GM19397 (cell line): ENCODE data around the gene ITPK1.
A peak's percentile ranks its signal among the peaks of the same experiment; 100 is the strongest.
"Not testable (repeated sequence)": the region's sequence is repeated elsewhere in the genome, so short reads cannot be mapped to it uniquely, and the experiment has no call there.

ENCODE experiments used
- ATAC-seq: cut with Tn5 transposase; IDR thresholded peaks from one replicate; pipeline ENCODE4 v1.9.1; 2021; ENCODE audit warnings: mild to moderate bottlenecking, moderate library complexity; ENCODE audit not compliant: unreplicated experiment

The ITPK1 gene

DNA sequence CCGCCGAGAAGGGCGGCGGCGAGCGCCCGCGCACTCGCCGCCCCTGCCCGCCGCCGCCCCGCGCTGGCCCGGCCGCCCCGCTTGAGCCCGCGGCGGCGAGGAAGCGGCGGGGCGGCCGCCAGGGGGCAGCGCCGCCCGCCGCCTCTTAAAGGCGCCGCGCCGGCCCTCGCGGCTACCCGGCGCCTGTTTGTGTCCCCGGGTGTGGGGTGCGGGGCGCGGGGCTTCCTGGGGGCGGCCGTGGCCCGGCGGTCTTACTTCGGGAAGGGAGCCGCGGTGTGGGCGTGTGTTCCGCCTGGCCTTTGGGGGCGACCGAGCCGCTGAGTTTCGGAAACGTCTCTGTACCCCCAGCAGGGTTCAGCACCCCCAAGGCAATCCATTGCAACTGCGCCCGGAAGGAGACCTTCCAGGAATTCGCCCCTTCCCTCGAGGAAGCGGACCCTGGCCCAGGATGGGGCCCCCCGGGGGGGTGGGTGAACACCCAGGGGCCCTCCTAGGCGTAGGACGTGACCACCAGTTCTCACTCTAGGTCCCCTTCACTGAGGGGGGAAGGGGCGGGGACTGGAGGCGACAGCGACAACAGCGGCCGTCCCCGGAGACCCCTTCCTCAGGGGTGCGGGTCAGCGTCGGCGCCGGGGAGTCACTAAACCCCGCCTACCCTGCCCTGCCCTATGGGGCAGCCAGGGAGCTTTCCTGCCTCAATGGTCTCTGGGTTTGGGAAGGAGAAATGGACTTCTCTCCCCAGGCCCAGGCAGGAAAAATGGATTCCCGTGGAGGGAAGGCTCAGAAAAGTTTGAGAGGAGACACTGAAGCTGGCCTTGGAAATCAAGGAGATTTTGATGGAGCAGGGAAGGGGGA is at the start of gene ITPK1:
Gene ITPK1, minus strand, starts transcription at position 105 of the 855 bp plus-strand sequence. CDS start 762 bp downstream, outside the sequence.
- ATAC-seq, result peak; percentile 54

DNA sequence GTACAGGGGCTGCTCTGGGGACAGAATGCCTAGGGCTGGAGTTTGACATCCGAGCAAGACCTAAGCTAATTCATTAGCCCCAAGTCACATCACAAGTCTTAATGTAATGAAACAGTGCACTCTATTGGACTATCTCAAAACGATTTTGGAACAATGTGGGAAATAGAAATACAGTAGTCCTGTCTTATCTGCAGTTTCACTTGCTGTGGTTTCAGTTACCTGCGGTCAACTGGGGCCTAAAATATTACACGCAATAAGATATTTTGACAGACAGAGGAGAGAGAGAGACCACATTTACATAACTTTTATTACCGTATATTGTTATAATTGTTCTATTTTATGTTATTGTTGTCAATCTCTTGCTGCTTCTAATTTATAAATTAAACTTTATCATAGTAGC is 47.8 kb upstream of the ITPK1 start:
- no peak for ATAC-seq

DNA sequence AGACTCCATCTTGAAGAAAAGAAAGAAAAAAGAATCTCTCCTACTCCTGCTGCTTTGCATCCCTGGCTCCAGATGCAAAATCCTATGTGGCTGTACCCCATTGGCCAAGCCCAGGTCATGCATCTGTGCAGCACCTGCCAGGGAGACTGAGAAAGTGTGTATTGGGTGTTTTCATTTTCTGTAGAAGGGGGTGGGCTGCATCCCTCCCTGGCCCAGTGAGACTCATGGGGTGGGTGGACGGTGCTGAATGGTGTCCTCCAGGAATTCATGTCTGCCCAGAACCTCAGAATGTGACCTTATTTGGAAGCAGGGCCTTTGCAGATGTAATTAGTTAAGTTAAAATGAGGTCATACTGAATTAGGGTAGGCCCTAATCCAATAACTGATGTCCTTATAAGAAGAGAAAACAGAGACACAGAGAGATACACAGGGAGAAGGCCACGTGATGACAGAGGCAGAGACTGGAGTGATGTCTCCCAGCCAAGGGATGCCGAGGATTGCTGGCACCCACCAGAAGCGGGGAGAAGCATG is 45.8 kb upstream of the ITPK1 start:
- ATAC-seq, result no peak

DNA sequence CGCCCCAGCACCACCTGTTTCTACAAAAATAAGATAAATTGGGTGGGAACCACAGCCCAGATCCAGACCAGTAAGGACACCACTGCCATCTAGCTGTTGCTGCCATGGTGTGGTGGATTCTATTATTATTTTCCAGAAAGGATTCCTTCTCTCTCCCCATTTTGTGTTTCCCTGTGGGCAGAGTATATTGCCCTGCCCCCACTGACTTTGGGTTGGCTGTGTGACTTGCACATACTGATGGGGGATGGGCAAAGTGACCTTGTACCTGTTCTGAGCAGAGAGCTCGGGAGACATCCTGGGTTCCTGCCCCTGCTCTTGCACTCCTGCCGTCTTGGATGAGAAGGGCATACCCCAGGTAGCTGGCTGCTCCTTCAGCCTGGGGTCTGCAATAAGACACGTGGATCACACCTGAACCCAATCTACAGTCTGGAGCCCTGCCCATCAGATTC is 44.7 kb upstream of the ITPK1 start:
- ATAC-seq, result no peak

DNA sequence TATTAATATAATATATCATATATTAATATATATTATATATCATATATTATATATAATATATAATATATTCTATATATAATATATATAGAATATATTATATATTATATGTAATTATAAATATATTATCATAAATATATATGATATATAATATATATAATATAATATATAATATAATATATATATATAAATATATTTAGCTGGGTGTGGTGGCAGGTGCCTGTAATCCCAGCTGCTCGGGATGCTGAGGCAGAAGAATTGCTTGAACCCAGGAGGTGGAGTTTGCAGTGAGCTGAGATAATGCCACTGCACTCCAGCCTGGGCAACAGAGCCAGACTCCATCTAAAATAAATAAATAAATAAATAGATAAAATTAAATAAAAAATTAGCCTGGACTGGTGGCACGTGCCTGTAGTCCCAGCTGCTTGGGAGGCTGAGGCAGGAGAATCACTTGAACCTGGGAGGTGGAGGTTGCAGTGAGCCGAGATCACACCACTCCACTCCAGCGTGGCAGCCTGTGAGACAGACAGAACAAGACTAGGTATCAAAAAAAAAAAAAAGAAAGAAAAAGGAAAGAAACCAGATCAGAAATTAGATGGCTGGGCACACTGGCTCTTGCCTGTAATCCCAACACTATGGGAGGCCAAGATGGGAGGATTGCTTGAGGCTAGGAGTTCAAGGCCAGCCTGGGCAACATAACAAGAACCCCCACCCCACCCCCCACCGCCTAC is 44.1 kb upstream of the ITPK1 start:
- ATAC-seq, result not testable (repeated sequence)

DNA sequence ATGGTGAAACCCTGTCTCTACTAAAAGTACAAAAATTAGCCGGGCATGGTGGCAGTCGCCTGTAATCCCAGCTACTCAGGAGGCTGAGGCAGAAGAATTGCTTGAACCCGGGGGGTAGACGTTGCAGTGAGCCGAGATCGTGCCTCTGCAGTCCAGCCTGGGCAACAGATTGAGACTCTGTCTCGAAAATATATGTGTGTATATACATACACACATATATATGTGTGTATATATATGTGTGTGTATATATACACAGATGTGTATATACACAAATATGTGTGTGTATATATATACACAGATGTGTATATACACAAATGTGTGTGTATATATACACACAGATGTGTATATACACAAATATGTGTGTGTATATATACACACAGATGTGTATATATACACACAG is 42.6 kb upstream of the ITPK1 start:
- ATAC-seq, result not testable (repeated sequence)

DNA sequence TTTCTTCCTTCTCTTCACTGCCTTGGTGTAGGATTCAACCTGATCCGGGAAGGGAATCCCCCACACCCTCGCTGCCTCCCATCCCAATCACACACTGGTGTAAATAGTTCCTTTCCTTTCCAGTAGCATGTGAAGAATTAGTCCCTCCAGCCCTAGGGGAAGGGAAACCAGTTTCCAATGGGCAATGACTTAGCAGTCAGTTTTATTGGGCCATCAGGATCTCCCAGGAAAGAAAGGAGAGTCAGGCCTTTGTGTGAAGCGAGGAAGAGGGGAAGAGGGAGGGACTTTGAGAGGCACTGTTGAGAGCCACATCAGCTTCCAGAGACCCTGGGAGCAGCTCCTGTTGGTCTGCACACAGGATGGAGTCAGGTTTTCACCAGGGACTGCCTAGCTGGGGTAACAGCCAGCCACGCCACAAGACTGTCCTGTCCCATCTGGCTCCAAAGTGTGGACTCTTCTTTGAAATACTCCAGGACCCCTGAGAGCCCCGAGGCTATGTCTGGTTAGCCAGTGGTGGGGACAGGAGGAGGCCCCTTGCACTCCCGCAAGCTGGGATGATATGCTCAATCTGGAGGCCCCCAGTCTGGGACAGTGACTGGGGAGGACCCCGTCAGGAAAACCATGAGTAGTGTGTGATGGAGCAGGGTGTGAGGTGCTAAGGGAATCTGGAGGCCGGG is 41.1 kb upstream of the ITPK1 start:
- ATAC-seq, result no peak

DNA sequence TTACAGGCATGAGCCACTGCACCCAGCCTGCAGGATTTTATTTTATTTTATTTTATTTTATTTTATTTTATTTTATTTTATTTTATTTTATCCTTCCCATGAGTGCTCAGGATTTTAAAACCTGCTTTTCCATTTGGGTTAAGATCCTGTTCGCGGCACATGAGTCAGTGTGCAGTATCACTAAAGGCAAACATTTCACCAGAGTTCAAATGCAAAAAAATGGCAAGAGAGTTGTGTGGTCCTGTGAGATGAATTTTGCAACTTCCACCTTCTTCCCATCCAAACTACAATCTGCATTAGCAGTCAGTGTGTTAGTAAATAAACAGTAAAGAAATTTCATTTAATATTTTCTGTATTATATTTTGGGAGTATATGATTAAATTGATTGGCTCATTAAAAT is 39.9 kb upstream of the ITPK1 start:
- ATAC-seq, result no peak

DNA sequence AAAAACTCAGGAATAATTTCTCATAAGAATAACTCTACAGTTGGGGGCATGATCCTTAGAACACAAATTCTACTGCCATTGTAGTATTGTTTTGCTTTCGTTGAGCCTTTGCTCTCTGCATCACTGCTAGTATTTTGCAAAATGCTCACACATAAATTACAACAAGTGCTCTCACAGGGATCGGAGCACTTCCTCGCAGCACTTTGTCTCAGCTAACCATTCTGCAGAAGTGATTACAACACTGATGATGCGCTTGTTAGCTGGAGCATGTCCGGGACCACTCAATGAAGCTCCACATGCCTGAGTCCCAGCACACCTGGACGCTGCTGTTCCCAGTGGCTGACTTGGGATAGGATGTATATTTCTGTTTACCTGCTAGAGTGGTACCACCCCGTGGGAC is 37.4 kb upstream of the ITPK1 start:
- no peak for ATAC-seq

DNA sequence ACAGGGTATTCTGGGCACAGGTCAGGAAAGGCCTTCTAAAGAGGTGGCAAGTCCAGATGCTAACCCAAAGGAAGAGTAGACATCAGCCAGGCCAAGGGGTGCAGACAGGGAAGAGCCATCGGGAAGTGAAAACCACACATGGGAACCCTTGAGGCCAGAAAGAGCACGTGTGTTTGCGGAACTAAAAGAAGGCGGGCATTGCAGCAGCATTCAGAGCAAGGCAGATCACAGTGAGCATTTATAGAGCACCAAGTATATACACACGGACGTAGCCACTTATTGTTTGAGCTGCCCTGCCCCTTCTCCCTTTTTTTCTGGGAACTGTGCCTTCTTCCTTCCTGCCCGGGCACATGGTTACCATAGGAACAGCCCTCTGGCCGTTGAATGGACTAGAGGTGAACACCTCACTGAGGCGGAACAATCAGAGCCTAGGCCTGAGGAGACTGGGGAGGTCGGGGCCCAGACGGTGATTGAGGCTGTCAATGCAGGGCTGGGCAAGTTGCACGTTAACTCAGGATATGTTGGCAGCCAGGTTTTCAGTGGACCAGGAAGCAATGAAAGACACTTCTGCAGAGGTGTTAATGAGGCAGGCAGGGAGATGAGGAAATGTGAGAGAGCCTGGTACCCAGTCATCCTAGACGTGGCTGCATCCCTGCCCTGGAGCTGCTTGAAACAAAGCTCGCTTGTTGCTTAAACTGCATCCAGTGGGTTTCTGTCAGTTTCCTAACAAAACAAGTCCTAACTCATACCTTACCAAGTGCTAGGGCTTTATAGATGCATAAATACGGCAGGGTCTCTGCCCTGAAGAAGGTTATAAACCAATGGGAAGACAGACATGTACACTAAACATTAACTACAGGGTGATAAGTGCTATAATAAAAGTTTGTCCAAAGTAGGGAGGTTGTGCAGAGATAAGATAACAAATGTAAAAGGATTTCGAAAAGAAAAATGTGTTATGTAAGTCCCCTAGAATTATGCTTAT is 34.8 kb upstream of the ITPK1 start:
- no peak for ATAC-seq

DNA sequence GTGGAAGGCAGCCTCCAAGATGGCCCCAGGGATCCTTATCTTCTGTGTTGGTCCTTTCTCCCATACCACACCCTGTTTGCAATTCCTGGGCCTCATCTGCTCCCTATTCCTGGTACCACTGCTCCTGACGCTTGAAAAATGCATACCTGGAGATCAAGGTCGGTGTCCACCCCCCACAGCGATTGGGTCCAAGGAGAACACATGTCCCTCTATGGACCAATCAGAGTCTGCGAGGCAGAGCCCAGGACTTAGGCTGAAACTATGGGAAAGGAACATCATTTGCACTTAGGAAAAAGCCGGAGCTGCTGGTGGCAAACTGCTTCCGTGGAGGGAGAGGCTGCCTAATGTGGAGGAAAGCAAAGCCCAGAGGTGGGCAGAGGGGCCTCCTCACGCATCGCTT is 33.3 kb upstream of the ITPK1 start:
- ATAC-seq, result no peak

DNA sequence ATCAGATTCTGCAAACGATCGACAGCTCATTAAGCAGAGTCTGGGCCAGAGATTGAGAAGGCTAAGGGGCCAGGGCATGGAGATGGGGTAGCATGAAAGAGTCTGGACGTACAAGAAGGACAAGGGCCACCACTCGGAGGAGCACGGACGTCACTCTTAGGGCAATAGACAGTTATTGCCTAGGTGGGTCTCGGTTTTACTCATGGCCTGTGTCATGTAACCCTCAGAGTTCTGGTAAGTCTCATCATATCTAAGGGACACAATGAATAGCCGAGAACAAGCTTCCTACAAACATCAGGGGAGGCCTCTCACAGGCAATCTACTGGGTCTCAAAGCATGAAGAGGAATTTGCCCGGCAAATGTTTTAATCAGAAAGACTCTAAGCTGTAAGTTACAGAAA is 30.4 kb upstream of the ITPK1 start:
- ATAC-seq, result no peak

DNA sequence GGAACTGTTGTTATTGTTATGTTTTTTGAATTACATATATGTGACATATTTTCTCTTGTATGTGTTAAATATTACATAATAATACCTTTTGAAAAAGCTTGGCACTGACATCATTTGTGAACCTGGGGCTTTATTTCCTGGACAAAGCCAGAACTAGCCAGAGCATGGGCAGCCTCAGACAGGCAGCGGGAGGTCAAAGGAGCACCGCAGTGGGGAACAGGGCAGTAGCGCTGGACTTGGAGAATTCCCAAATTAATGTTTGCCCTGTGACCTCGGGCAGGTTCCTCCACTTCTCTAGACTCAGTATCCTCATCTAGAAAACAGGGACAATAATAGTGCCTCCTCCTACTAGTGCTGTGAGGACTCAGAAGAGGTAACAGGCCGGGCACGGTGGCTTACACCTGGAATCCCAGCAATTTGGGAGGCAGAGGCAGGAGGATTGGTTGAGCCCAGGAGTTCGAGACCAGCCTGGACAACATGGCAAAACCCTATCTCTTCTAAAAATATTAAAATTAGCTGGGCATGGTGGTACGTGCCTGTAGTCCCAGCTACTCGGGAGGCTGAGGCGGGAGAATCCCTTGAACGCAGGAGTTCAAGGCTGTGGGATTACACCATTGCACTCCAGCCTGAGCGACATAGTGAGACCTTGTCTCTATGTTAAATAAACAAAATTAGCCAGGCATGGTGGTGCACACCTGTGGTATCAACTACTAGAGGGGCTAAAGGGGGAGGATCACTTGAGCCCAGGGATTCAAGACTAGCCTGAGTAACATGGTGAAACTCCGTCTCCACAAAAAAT is 27.3 kb upstream of the ITPK1 start:
- ATAC-seq, result no peak

DNA sequence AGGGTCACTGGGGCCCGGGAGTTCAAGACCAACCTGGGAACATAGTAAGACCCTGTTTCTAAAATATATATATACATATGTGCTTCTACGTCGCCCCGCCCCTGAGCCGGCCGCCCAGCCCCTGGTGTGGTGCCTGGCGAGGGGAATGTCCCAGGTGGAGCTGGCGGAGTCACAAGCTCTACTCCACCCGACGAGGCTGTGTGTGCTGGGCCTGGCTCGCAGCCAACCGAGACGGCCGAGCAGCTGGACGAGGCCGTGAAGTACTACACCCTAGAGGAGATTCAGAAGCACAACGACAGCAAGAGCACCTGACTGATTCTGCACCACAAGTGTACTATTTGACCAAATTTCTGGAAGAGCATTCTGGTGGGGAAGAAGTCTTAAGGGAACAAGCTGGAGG is 22.1 kb upstream of the ITPK1 start:
- no peak for ATAC-seq

DNA sequence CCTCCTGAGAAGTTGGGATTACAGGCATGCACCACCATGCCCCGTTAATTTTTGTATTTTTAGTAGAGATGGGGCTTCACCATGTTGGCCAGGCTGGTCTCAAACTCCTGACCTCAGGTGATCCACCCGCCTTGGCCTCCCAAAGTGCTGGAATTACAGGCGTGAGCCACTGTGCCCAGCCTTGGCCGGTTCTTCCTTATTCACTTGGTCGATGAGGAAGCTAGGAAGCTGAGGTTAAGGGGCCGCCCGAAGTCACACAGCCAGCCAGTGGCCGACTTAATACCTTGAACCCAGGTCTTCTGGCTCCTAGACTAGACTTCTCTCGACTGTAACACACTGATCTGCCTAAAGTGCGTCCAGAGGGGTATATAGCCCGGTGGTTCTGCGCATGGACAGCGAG is 20.8 kb upstream of the ITPK1 start:
- ATAC-seq, result not testable (repeated sequence)

DNA sequence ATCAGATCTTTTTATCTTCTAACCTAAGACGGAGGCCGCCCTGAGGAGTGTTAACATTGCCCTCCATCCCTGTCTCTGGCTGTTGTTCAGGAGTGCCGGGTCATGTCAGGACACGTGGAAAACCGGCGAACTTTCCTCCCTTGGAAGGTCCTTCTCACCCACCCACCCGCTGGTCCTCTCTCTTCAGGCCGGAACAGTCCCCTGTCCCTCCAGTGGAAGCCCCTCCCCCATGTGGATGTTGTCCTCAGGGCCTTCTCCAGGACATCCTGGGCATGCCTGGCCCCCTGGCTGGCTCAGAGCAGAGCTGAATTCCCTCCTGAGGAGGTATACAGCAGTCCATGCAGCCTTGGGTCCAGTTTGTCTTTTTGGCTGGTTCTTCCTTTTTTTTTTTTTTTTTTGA is 20.3 kb upstream of the ITPK1 start:
- ATAC-seq, result no peak

DNA sequence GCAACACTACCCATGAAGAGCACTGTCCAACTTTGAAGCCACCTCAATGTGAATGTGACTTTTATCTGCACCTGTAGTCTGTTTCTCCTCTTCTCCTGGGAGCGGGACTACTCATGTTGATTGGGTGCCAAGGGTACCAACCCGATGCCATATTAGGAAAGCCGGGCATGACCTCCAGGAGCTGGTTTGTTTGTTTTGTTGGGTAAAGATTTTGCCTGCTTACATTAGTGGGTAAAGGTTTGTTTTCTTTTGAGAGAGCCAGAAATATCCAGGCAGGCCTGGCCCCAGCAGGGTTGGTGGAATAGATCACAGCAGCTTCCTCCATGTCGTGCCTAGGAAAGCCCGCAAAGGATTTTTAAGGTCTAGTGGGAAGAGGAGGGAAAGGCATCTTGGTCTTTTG is 19.7 kb upstream of the ITPK1 start:
- no peak for ATAC-seq

DNA sequence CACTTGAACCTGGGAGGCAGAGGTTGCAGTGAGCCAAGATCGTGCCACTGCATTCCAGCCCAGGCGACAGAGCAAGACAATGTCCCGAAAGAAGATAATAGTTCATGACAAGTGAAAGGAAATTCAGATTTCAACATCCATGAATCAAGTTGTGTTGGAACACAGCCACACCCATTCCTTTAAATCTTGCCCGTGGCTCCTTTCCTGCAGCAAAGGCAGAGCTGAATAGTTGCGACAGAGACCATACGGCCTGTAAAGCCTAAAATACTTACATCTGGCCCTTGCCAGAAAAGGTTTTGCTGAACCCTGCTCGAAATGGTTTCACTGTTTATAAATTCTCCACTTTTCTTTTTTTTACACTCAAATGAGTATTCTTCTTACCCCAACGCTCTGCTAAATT is 17.7 kb upstream of the ITPK1 start:
- ATAC-seq, result no peak

DNA sequence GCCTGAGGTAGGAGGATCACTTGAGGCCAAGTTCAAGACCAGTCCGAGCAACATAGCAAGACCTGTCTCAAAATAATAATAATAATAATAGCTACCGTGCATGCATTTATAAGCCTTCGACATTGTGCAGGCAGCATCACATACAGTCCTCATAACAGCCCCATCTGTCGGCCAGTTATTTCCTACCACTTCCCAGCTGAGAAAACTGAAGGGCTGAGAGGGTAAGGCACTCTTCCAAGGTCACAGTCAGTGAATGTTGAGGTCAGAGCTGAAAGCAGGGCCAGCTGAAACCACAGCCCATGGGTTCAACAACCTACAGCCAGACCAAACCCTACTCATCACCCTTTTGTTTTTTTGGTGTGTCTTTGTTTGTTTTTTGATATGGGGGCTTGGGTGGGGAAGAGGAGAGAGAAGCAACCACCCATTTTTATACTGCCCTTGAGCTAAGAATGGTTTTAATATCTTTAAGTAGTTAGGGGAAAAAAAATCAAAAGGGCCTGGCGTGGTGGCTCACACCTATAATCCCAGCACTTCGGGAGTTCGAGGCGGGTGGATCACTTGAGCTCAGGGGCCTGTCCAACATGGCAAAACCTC is 16.8 kb upstream of the ITPK1 start:
- no peak for ATAC-seq
